ENCODE measurements around the gene RIN2.

RIN2 gene

GRCh38 chr20:19786311-19786710 is 28.3 kb downstream of the RIN2 start:
- no peak for ATAC-seq
- no peak for TF ChIP-seq ISL1 (CRISPR knock-in tag; IDR thresholded peaks at IDR 0.05)
- TF ChIP-seq TCF4 (CRISPR knock-in tag; IDR thresholded peaks at IDR 0.05; ENCODE audit: borderline replicate concordance), result no peak
- no peak for TF ChIP-seq PPARA (CRISPR knock-in tag; IDR thresholded peaks at IDR 0.05; ENCODE audit: borderline replicate concordance)
- no peak for TF ChIP-seq PATZ1 (CRISPR knock-in tag; IDR thresholded peaks at IDR 0.05; ENCODE audit: borderline replicate concordance)

GRCh38 chr20:19787366-19787765 is 29.3 kb downstream of the RIN2 start:
- ATAC-seq, result no peak
- TF ChIP-seq ESRRG (CRISPR knock-in tag; IDR thresholded peaks at IDR 0.05), result no peak
- no peak for TF ChIP-seq TOX (CRISPR knock-in tag; IDR thresholded peaks at IDR 0.05; ENCODE audit: borderline replicate concordance)
- TF ChIP-seq PPARA (CRISPR knock-in tag; IDR thresholded peaks at IDR 0.05; ENCODE audit: borderline replicate concordance), result no peak
- TF ChIP-seq ZFP30 (CRISPR knock-in tag; IDR thresholded peaks at IDR 0.05), result no peak
- TF ChIP-seq OSR1 (CRISPR knock-in tag; IDR thresholded peaks at IDR 0.05), result no peak
- no peak for TF ChIP-seq ISL1 (CRISPR knock-in tag; IDR thresholded peaks at IDR 0.05)
- TF ChIP-seq PATZ1 (CRISPR knock-in tag; IDR thresholded peaks at IDR 0.05; ENCODE audit: borderline replicate concordance), result no peak
- no peak for TF ChIP-seq TSHZ2 (CRISPR knock-in tag; IDR thresholded peaks at IDR 0.05)
- TF ChIP-seq ZC3H10 (CRISPR knock-in tag; IDR thresholded peaks at IDR 0.05), result no peak

- TF ChIP-seq CREB5 (CRISPR knock-in tag; IDR thresholded peaks at IDR 0.05; ENCODE audit: low read depth) (no peak), BACH2 (CRISPR knock-in tag; IDR thresholded peaks at IDR 0.05; ENCODE audit: borderline replicate concordance) (no peak), PATZ1 (CRISPR knock-in tag; IDR thresholded peaks at IDR 0.05; ENCODE audit: borderline replicate concordance) (no peak), TOX (CRISPR knock-in tag; IDR thresholded peaks at IDR 0.05; ENCODE audit: borderline replicate concordance) (no peak), ZNF565 (CRISPR knock-in tag; conservative IDR thresholded peaks at IDR 0.05; ENCODE audit: low read depth) (no peak), ZFP3 (CRISPR knock-in tag; IDR thresholded peaks at IDR 0.05) (no peak), ZNF70 (CRISPR knock-in tag; IDR thresholded peaks at IDR 0.05) (no peak)
- no peak for ATAC-seq
Observed at GRCh38 chr20:19789009-19789408, 31.0 kb downstream of the RIN2 start.

- no peak for ATAC-seq
- no peak for TF ChIP-seq CREB5 (CRISPR knock-in tag; IDR thresholded peaks at IDR 0.05; ENCODE audit: low read depth)
- no peak for TF ChIP-seq SNAI2 (CRISPR knock-in tag; IDR thresholded peaks at IDR 0.05)
- no peak for TF ChIP-seq TOX (CRISPR knock-in tag; IDR thresholded peaks at IDR 0.05; ENCODE audit: borderline replicate concordance)
- no peak for TF ChIP-seq TSHZ2 (CRISPR knock-in tag; IDR thresholded peaks at IDR 0.05)
- TF ChIP-seq PATZ1 (CRISPR knock-in tag; IDR thresholded peaks at IDR 0.05; ENCODE audit: borderline replicate concordance), result no peak
- TF ChIP-seq OSR1 (CRISPR knock-in tag; IDR thresholded peaks at IDR 0.05), result no peak
- TF ChIP-seq BACH2 (CRISPR knock-in tag; IDR thresholded peaks at IDR 0.05; ENCODE audit: borderline replicate concordance), result no peak
- no peak for TF ChIP-seq GLIS3 (CRISPR knock-in tag; IDR thresholded peaks at IDR 0.05)
- no peak for TF ChIP-seq ZFP3 (CRISPR knock-in tag; IDR thresholded peaks at IDR 0.05)
Observed at GRCh38 chr20:19789446-19789845, 31.4 kb downstream of the RIN2 start.

Measured in SK-N-SH treated with all-trans-retinoic acid at 6 μM for 48 hours (cell line).